GM08714 (cell line): ENCODE data around the gene DMRT3.

Experiments used
- H3K4me3 ChIP-seq: fragments of 200-500 bp; sonication (Bioruptor generic); 2 replicates; pipeline ENCODE4 v1.5.1; 2014; ENCODE audit warnings: mild to moderate bottlenecking, low read length, inconsistent platforms
- ZNF274 ChIP-seq: IDR thresholded peaks from 2 replicates; pipeline ENCODE4 v1.6.1; 2012; ENCODE audit warnings: mild to moderate bottlenecking, low read depth, low read length

The DMRT3 gene

GRCh38 chr9:1001838-1002237 lies 25.4 kb downstream of the DMRT3 start:
- TF ChIP-seq ZNF274: no peak

GRCh38 chr9:1002678-1003077 lies 26.2 kb downstream of the DMRT3 start:
- H3K4me3 ChIP-seq: no peak overlapping the region
- TF ChIP-seq ZNF274: no peak

More at GRCh38 chr9:1001838-1002237, 25.4 kb downstream of the DMRT3 start:
- no peak overlapping the region for H3K4me3 ChIP-seq

- TF ChIP-seq ZNF274: no peak
Measured at GRCh38 chr9:1005043-1005667, 28.7 kb downstream of the DMRT3 start.

GRCh38 chr9:1007312-1007711 lies 30.9 kb downstream of the DMRT3 start:
- TF ChIP-seq ZNF274: no peak
- no peak overlapping the region for H3K4me3 ChIP-seq

More at GRCh38 chr9:1005043-1005667, 28.7 kb downstream of the DMRT3 start:
- H3K4me3 ChIP-seq: no peak overlapping the region

GRCh38 chr9:1008216-1008615 lies 31.8 kb downstream of the DMRT3 start:
- TF ChIP-seq ZNF274: no peak
- no peak overlapping the region for H3K4me3 ChIP-seq

GRCh38 chr9:1009101-1009707 lies 32.7 kb downstream of the DMRT3 start:
- TF ChIP-seq ZNF274: no peak
- no peak overlapping the region for H3K4me3 ChIP-seq

GRCh38 chr9:1013021-1013420 lies 36.6 kb downstream of the DMRT3 start:
- H3K4me3 ChIP-seq: no peak overlapping the region
- no peak for TF ChIP-seq ZNF274

- TF ChIP-seq ZNF274: no peak
- no peak overlapping the region for H3K4me3 ChIP-seq
Measured at GRCh38 chr9:1014225-1014624, 37.8 kb downstream of the DMRT3 start.

- no peak for TF ChIP-seq ZNF274
- no peak overlapping the region for H3K4me3 ChIP-seq
Measured at GRCh38 chr9:1014640-1015039, 38.2 kb downstream of the DMRT3 start.

- no peak overlapping the region for H3K4me3 ChIP-seq
- no peak for TF ChIP-seq ZNF274
Measured at GRCh38 chr9:1018121-1018520, 41.7 kb downstream of the DMRT3 start.

- H3K4me3 ChIP-seq: no peak overlapping the region
- no peak for TF ChIP-seq ZNF274
Measured at GRCh38 chr9:1024112-1024511, 47.7 kb downstream of the DMRT3 start.

- no peak overlapping the region for H3K4me3 ChIP-seq
- no peak for TF ChIP-seq ZNF274
Measured at GRCh38 chr9:1025131-1025530, 48.7 kb downstream of the DMRT3 start.

- TF ChIP-seq ZNF274: no peak
- no peak overlapping the region for H3K4me3 ChIP-seq
Measured at GRCh38 chr9:1026219-1026618, 49.8 kb downstream of the DMRT3 start.

GRCh38 chr9:1028501-1029190 lies 52.2 kb downstream of the DMRT3 start:
- no peak for TF ChIP-seq ZNF274

GRCh38 chr9:1031951-1032601 lies 55.6 kb downstream of the DMRT3 start:
- no peak overlapping the region for H3K4me3 ChIP-seq
- no peak for TF ChIP-seq ZNF274

More at GRCh38 chr9:1028501-1029190, 52.2 kb downstream of the DMRT3 start:
- H3K4me3 ChIP-seq: no peak overlapping the region
